ENCODE measurements around the gene LYRM4.

LYRM4 gene

GRCh38 chr6:5172041-5172653, 88.6 kb downstream of the LYRM4 start:
- no peak for DNase-seq

DNA sequence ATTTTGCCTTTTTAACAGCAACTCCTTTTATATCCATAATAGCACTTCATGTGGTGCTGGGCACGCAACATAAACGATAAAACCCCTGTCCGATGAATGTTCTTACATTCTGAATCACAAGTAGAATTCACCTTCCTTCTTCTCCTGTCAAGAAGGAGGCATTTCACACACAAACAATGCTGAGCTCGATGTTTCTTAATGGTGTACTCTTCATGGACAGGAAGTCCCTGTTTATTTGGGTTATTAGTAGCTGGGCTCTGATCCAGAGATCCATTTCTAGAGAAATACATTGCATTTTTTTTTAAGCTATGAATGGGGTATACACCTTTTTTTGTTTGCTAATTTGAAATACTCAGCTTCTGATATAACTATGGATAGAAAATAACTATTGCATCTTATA, 93.2 kb downstream of the LYRM4 start:
- no peak for DNase-seq

DNA sequence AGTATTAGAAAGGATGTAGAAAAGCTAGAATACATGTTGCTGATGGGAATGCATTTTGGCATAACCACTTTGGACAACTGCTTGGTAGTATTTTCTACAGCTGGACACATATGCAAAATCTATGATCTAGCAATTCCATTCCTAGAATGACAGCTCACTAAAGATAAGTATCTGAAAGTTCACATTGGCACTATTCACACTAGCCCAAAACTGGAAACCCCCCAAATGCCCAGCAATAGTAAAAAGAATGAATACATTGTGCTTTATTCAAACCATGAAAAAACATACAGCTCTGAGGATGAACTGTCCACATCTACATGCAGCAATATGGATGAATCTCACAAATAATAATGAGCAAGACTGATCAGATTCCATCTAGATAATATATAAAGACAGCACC, 96.7 kb downstream of the LYRM4 start:
- no peak for DNase-seq

DNA sequence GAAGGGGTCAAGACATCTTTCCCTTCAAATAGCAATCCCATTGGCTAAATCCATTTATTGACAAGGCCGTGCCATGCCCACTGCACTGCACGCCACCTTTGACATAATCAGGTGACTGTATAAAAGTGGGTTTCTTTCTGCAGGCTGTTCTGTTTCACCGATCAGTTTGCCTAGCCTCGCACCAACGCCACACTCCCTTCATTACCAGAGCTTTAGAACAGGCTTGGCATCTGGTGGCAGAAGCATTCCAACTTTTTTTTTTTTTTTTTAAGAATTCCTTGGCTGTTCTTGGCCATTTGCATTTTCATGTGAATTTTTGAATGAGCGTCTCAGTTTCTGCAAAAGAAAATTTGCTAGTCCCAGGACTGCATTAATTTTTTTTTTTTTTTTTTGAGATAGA, 97.5 kb downstream of the LYRM4 start:
- DNase-seq = no peak

DNA sequence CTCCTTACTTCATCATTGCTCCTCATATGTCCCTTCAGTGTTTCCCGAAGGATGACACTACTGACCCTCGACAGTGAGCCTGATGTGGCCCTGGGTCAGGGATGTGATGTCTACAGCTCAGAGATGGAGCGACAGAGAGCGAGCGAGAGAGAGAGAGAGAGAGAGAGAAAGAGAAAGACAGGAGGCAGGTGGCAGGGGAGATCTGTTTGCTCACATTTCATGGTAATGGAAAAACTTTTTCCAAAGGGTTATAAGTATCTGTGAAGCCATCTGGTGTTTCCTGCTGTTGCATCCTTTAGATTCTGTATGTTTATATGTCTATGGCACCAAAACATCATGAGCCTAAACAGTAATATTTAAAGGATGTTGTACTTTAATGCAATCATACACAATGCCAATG, 98.4 kb downstream of the LYRM4 start:
- no peak for DNase-seq

DNA sequence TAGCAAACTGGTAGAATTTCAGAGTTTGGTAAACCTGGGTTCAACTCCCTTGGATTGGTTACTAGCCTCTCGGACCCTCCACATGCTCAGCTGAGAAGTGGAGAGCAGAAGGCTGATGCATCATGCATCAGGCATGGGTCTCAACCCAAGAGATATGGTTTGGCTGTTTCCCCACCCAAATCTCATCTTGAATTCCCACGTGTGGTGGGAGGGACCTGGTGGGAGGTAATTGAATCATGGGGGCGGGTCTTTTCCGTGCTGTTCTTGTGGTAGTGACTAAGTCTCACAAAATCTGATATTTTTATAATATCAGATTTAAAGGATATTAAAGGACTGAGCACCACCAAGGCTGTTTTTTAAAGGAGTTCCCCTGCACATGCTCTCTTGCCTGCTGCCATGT, 100.5 kb downstream of the LYRM4 start:
- DNase-seq = no peak

GRCh38 chr6:5159162-5159561, 101.6 kb downstream of the LYRM4 start:
- no peak for DNase-seq

GRCh38 chr6:5158180-5158579, 102.6 kb downstream of the LYRM4 start:
- no peak for DNase-seq

DNA sequence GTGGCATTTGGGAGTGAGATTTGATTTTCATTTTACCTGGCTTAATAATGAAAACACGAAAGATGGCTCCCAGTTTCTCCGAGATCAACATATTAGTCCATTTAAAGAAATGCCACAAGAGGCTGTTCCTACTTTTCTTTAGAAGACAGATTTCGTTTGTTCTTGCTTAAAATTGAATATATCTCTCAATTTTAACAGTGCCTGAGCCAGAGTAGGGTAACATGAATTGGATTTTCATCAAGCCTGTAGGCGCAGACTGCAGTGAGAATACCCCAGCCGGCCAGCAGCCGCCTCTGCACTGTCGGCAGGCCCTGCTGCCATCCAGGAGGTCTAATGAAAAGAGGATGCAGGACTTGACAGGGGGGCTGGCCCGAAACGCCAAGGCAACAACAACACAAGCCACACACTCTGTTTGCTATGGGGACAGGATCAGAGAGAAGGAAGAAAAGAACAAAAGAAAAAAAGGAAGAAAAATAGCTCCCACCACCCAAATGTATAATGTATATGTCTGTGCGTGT, 103.1 kb downstream of the LYRM4 start:
- no peak for DNase-seq

DNA sequence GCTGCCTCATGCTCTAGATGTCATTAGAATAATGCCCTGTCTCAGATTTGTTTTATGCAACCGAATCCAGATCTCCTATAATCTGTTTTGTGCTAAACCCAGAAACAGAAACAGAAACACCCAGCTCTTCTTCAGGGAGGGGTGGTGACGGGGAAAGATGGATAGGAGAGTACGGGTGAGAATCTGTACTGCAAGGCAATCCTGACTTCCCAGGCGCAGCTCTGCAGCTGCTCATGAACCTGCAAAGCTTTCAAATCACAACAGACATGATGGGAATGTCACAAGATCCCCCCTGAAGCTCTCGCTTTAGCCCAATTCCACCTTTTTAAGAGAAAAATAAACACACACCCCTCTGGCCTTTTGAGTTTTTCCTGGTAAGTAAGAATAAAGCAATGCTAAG, 104.1 kb downstream of the LYRM4 start:
- no peak for DNase-seq

DNA sequence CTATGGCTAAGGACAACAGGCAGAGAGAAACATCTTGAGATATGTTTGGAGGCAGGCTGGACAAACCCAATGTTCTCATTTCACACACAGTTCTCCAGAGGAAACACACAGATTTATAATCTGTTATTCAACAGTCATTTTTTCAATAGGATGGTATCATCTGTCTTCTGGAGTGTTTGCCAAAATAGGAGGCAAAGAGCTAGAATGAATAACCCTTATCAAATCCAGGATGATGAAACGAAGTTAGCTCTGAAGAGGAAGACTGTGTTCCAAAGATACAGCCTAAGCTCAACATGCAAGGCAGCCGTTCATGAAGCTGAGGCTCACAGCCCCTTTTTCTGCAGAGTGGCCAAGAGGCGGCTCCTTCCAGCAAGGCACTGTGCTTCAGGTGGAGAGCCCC, 104.8 kb downstream of the LYRM4 start:
- no peak for DNase-seq

DNA sequence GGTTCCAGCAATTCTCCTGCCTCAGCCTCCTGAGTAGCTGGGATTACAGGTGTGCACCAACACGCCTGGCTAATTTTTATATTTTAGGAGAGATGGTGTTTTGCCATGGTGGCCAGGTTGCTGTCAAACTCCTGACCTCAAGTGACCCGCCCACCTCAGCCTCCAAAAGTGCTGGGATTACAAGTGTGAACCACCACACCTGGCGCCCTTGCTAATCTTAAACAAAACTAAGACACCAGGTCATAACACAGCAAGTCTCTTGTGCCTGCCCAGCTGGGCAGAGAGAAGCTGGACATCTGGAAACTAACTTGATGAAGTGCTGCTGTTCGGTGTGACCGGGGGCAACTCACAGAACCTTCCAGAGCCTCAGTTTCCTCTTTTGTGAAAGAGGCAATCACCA, 107.6 kb downstream of the LYRM4 start:
- DNase-seq = no peak

DNA sequence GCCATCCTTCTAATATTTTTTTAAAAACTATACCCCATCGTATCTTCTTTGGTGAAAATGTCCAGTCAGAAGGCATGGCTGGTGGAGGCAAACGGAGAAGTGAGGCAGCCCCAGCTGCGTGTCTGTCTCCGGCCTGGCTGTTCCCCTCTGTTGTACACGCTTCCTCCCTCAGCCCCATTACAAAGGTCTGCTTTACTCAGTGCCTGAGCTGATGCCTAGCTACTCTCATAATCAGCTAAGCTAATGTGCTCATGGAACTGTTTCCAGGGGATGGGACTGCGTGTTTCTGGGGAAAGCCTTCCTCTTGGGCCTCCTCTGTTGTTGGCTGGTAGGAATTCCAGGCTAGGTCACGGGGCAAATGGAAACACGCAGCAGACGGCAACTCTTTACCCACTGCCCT, 108.3 kb downstream of the LYRM4 start:
- no peak for DNase-seq

GRCh38 chr6:5151955-5152401, 108.8 kb downstream of the LYRM4 start:
- no peak for DNase-seq

- no peak for DNase-seq
These were observed 109.3 kb downstream of the LYRM4 start for GRCh38 chr6:5151360-5151954.

DNA sequence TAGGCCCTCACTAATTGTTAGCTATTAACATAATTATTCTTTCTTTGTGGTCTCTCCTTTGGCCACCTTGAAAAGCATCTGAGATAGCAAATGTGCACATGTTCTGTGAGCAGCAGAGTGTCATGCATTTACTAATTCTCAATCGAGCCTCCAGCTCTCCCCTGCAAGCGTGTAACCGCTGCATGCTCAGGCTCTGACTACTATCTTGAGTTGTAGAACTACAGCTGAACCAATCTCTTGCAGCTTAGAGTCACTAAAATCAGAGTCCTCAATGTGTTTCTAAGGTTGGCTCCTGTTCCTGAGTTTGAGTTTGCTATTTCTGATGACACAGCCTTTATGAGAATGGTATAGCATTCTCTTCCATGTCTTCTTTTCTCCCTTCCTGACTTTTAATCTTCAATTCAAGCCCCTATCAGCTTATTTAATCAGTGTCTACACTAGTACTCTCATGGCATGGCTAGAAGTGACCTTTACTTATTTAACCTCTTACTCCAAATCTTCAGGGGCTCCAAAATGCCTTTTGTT, 110.1 kb downstream of the LYRM4 start:
- DNase-seq = no peak

DNA sequence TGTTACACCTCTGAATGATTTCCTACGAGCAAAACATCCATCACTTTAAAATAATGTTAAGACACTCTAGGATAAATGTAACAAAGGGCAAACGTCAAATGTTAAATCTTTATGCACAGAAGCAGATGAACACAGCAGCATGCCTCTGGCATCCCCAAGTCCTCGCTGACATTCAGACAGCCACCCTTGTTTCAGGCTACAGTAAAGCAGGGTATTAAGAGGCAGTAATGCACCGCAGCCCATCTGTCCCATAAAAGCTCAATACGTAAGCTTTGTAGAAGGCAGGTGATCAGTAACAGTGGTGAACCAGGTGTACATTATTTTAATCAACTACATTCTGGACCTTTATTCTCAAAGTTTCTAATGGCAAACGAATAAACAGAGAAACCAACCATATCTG, 110.9 kb downstream of the LYRM4 start:
- DNase-seq = no peak

GRCh38 chr6:5149159-5149704, 111.5 kb downstream of the LYRM4 start:
- no peak for DNase-seq

- DNase-seq = no peak
These were observed 114.4 kb downstream of the LYRM4 start for GRCh38 chr6:5146398-5146797.

DNA sequence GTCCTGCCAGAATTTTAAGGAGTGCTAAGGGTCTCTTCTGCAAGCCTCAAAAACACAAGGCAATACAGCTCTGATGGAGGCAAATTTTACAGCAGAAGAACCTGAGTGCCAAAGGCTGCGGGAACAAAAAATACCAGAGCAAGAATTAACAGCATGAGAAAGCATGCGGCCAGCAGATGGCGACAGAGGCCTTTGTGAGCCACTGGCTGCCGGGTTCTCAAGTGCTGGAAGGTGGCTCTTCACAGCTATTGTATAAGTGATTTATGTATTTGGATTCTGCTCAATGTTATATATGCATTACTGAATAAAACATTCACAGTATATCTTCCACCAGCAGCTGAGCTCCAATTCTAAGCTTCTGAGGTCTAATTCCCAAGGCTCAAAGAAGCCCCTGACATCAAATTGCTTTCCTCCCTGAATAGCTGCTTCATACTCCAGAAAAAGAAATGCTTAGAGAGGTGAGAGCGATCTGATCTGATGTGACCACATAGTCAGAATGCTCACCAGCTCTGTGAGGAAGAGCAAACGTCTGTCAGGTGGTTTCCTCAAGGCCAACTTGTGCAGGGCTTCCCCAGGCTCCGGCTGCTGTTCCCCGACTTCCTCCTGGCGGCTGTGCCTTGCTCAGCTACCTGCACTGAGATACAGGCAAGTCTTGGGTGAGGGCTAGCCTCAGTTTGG, 117.0 kb downstream of the LYRM4 start:
- peak; percentile 76 for DNase-seq

DNA sequence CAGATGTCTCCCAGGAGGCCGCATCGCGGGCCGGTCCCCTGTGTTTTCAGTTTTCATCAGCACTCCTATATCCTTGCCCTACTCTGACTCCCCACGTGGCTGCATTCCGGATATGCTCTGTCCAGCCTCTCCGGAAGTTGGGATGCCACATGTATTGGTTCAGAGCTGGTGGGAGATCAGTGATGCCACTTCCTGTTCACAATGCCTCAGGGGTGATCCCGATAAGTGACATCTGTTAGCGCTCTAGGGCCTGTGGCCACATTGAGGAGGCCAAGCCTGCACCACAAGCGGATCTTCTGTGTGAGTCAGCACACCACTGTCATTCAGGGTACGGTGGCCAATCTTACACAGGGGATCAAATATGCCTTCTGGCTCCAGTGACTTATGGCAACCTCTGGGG, 117.8 kb downstream of the LYRM4 start:
- DNase-seq = no peak

DNA sequence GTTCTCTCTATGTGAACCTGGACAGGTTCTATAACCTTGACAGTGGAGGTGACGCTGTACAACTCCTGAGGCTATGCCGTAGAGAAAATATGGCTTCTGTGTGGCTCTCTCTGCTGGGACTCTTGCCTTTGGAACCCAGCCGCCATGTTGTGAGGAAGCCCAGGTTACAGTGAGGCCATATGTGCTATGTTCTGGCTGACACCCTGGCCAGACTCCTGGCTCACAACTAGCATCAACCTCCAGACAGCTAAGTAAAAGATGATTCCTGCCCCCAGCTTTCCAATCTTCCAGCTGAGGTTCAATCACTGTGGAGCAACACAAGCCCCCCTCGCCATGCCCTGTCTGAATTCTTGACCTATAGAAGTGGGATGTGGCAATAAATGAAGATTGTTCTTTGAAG, 118.6 kb downstream of the LYRM4 start:
- no peak for DNase-seq

- DNase-seq = no peak
These were observed 119.7 kb downstream of the LYRM4 start for GRCh38 chr6:5141046-5141445.
